GM12878 (cell line): ENCODE results near the gene TPRN. TPM values are rescaled to one million over a fixed set of nuclear protein-coding genes. Genes with fewer than 3 reads are reported as not detected.

Experiments
- BCL3 ChIP-seq: IDR thresholded peaks from 2 replicates; pipeline ENCODE4 v1.6.1; 2011; ENCODE audit warnings: borderline replicate concordance, low read depth, mild to moderate bottlenecking, moderate library complexity, low read length; ENCODE audit not compliant: insufficient read depth, poor library complexity, severe bottlenecking
- BRCA1 ChIP-seq: IDR thresholded peaks from 2 replicates; pipeline ENCODE4 v1.6.1; 2011; ENCODE audit warnings: low read depth, low read length, improper control_type of control experiment
- GATAD2B ChIP-seq: fragments of 450-650 bp; conservative IDR thresholded peaks from 2 replicates; pipeline ENCODE4 v1.6.1; 2017; ENCODE audit warnings: low read depth, mild to moderate bottlenecking, moderate library complexity
- HDAC2 ChIP-seq: fragments of 200-600 bp; sonication (generic); IDR thresholded peaks from 2 replicates; pipeline ENCODE4 v1.6.1; 2017
- IRF5 ChIP-seq: fragments of 450-650 bp; IDR thresholded peaks from 2 replicates; pipeline ENCODE4 v1.6.1; 2017; ENCODE audit warnings: borderline replicate concordance
- JUNB ChIP-seq: IDR thresholded peaks from 2 replicates; pipeline ENCODE4 v1.6.1; 2016; ENCODE audit warnings: antibody characterized with exemption, mild to moderate bottlenecking
- MEF2A ChIP-seq: IDR thresholded peaks from 2 replicates; pipeline ENCODE4 v1.6.1; 2011; ENCODE audit warnings: low read depth, mild to moderate bottlenecking, low read length, moderate library complexity; ENCODE audit not compliant: insufficient read depth
- MLLT1 ChIP-seq: fragments of 450-650 bp; IDR thresholded peaks from 2 replicates; pipeline ENCODE4 v1.6.1; 2016; ENCODE audit warnings: mild to moderate bottlenecking
- MYB ChIP-seq: fragments of 150-350 bp; IDR thresholded peaks from 2 replicates; pipeline ENCODE4 v1.6.1; 2014; ENCODE audit warnings: mild to moderate bottlenecking, low read depth, low read length, borderline replicate concordance
- NR2C2 ChIP-seq: IDR thresholded peaks from 2 replicates; pipeline ENCODE4 v1.6.1; 2011; ENCODE audit warnings: borderline replicate concordance, low read depth; ENCODE audit not compliant: control insufficient read depth, insufficient read length
- POU2F2 ChIP-seq: IDR thresholded peaks from 3 replicates; pipeline ENCODE4 v1.6.1; 2011; ENCODE audit warnings: low read depth, mild to moderate bottlenecking, low read length, borderline replicate concordance
- RBBP5 ChIP-seq: fragments of 200-600 bp; sonication (generic); conservative IDR thresholded peaks from 2 replicates; pipeline ENCODE4 v1.6.1; 2016
- TAF1 ChIP-seq: IDR thresholded peaks from 2 replicates; pipeline ENCODE4 v1.6.1; 2011; ENCODE audit warnings: mild to moderate bottlenecking, low read depth, low read length, borderline replicate concordance
- WRNIP1 ChIP-seq: IDR thresholded peaks from 2 replicates; pipeline ENCODE4 v1.6.1; 2011; ENCODE audit warnings: low read depth, low read length, improper control_type of control experiment, borderline replicate concordance
- ZBED1 ChIP-seq: IDR thresholded peaks from 2 replicates; pipeline ENCODE4 v1.6.1; 2016; ENCODE audit warnings: borderline replicate concordance
- ZNF592 ChIP-seq: fragments of 450-650 bp; IDR thresholded peaks from 2 replicates; pipeline ENCODE4 v1.6.1; 2017; ENCODE audit warnings: mild to moderate bottlenecking, moderate library complexity
- ZNF687 ChIP-seq: fragments of 450-650 bp; IDR thresholded peaks from 2 replicates; pipeline ENCODE4 v1.6.1; 2017; ENCODE audit warnings: mild to moderate bottlenecking, moderate library complexity
- polyA plus RNA-seq, 11 experiments: library from polyadenylated mRNA; depleted of rRNA in 4 of 11; unstranded in 6 of 11; stranded (reverse) in 5 of 11; fragments of >200 nt; fragmentation: Nextera tagmentation in 4 of 11; fragmentation: Illumina TruSeq in 1 of 11; extraction: Ambion mirVana in 4 of 11; extraction: Trizol in 1 of 11; gene quantifications; 1 replicate in 1 of 11; 2 replicates in 10 of 11; pipeline versions ENCODE4 v1.2.1 to v1.2.3, GENCODE V29; 2011 to 2016; ENCODE audit warnings: inconsistent platforms in 2 of 11, missing spikeins in 2 of 11, low read depth in 1 of 11
- total RNA-seq, 4 experiments: library from RNA; depleted of rRNA in 3 of 4; stranded (reverse); fragments of >200 nt in 3 of 4; fragmentation: Illumina TruSeq in 1 of 4; extraction: Trizol in 1 of 4; gene quantifications; 2 replicates each; pipeline versions ENCODE4 v1.2.1 to v1.2.3, GENCODE V29; 2013 to 2021

The TPRN gene
- total and polyA plus RNA-seq, 10 of the 15 experiments (the other 5 are each of a cell fraction or from before 2014, with no cell fraction given), result 0.18 to 19.5 (median 3.1) TPM

- TF ChIP-seq ZNF687 (peak; percentile 85), MYB (no peak), TAF1 (peak; percentile 81), BCL3 (no peak), POU2F2 (peak; percentile 70), GATAD2B (peak; percentile 97), MEF2A (no peak), WRNIP1 (no peak), HDAC2 (0 out of 2 replicates have a peak, but pooled peaks have one; percentile 11), ZBED1 (no peak), IRF5 (no peak), ZNF592 (peak; percentile 72), JUNB (no peak), BRCA1 (peak; percentile 65), NR2C2 (no peak), MLLT1 (no peak), RBBP5 (no peak)
Measured at GRCh38 chr9:137188490-137189296, 11.8 kb downstream of the TPRN start, which contains the start of the genes ANAPC2 and SSNA1 (continued).
